ENCODE results near the gene KCNE1. TPM values are rescaled to one million over a fixed set of nuclear protein-coding genes. Genes with fewer than 3 reads are reported as not detected.

The KCNE1 gene
- total and polyA plus RNA-seq, 10 of the 15 experiments (the other 5 are each of a cell fraction or from before 2014, with no cell fraction given), result 0.06 to 0.18 (median 0.09) TPM; not detected in 5

- TF ChIP-seq CUX1 (IDR thresholded peaks at IDR 0.05; ENCODE audit: insufficient replicate concordance, low read depth, low read length), result no peak
- no peak for TF ChIP-seq FOS (IDR thresholded peaks at IDR 0.05; ENCODE audit: borderline replicate concordance, extremely low read depth, insufficient read length)
- no peak for TF ChIP-seq ZBTB4 (CRISPR knock-in tag; IDR thresholded peaks at IDR 0.05)
- TF ChIP-seq SIN3A (IDR thresholded peaks at IDR 0.05; ENCODE audit: low read depth, low read length), result no peak
- no peak for TF ChIP-seq POLR2AphosphoS5 (IDR thresholded peaks at IDR 0.05; ENCODE audit: low read length)
- TF ChIP-seq GABPA (IDR thresholded peaks at IDR 0.05; ENCODE audit: low read depth), result no peak
- TF ChIP-seq CBX5 (IDR thresholded peaks at IDR 0.05; ENCODE audit: low read depth), result no peak
These were observed 12.9 kb downstream of the KCNE1 start (continued) for GRCh38 chr21:34499116-34499515.

Measured in GM12878 (cell line).